ENCODE measurements around the gene HSDL2.

HSDL2 gene

GRCh38 chr9:112380102-112380824 lies at the start of gene HSDL2:
Gene HSDL2, plus strand, starts transcription at chr9:112380108. Its CDS starts 56 bp downstream, at chr9:112380164.
- peak within 1 kb of the TSS; percentile 87 to 95 (median 90) for H3K9ac ChIP-seq
- H3K4me3 ChIP-seq = peak within 1 kb of the TSS; percentile 70 to 95 (median 89)
- peaks cover 0 to 8% (median 0%) of the 10 kb centered on the region in 11 experiments; a peak in 3 of 22 replicates for H3K36me3 ChIP-seq
- H3K27me3 ChIP-seq = no peaks in the 10 kb centered on the region
- peak within 1 kb of the TSS; percentile 83 to 96 (median 88) for H3K4me2 ChIP-seq
- peaks cover 0 to 9% (median 4%) of the 10 kb centered on the region in 11 experiments; a peak in 16 of 22 replicates for H3K9me3 ChIP-seq (replicated peaks in 1 of 11)
- peaks cover 58 to 68% (median 64%) of the 10 kb centered on the region in 10 experiments for H3K4me1 ChIP-seq
- no peak for TF ChIP-seq Cebpa-rat (IDR thresholded peaks at IDR 0.05)
- H3K27ac ChIP-seq = peak within 1 kb of the TSS; percentile 85 to 94 (median 90)
- H4K20me1 ChIP-seq = no peaks in the 10 kb centered on the region

GRCh38 chr9:112331674-112331952 lies 48.3 kb upstream of the HSDL2 start:
- Histone ChIP-seq H3K36me3 (peaks cover 0 to 26% (median 11%) of the 10 kb centered on the region in 11 experiments; a peak in 15 of 22 replicates), H3K4me1 (peaks cover 13 to 48% (median 34%) of the 10 kb centered on the region in 10 experiments), H3K9me3 (replicated peaks in 1 of 11) (peaks cover 0 to 6% (median 0%) of the 10 kb centered on the region in 11 experiments; a peak in 4 of 22 replicates), H4K20me1 (peaks cover 26 to 64% (median 52%) of the 10 kb centered on the region in 11 experiments; a peak in 20 of 22 replicates), H3K9ac (peak overlapping the region; percentile 59 to 100 (median 99); a peak in 18 of 22 replicates), H3K27me3 (no peaks in the 10 kb centered on the region), H3K4me3 (peak overlapping the region; percentile 83 to 99 (median 98)), H3K4me2 (peak overlapping the region; percentile 64 to 98 (median 79)), H3K27ac (peak overlapping the region in 9 of 11 experiments; percentile 8 to 99 (median 99); a peak in 15 of 22 replicates)
- no peak for TF ChIP-seq Cebpa-rat (IDR thresholded peaks at IDR 0.05)

GRCh38 chr9:112332214-112332613 lies 47.7 kb upstream of the HSDL2 start:
- Histone ChIP-seq H3K36me3 (peaks cover 0 to 20% (median 11%) of the 10 kb centered on the region in 11 experiments; a peak in 14 of 22 replicates), H3K4me2 (peak overlapping the region; percentile 64 to 98 (median 79)), H4K20me1 (peaks cover 21 to 58% (median 46%) of the 10 kb centered on the region in 11 experiments; a peak in 20 of 22 replicates), H3K27me3 (no peaks in the 10 kb centered on the region), H3K9me3 (replicated peaks in 1 of 11) (peaks cover 0 to 1% (median 0%) of the 10 kb centered on the region in 11 experiments; a peak in 3 of 22 replicates), H3K4me1 (peaks cover 13 to 42% (median 34%) of the 10 kb centered on the region in 10 experiments), H3K9ac (peak overlapping the region; percentile 97 to 100 (median 99)), H3K4me3 (peak overlapping the region; percentile 83 to 99 (median 98)), H3K27ac (peak overlapping the region; percentile 98 to 99 (median 99); a peak in 21 of 22 replicates)
- TF ChIP-seq Cebpa-rat (IDR thresholded peaks at IDR 0.05) = no peak

- Histone ChIP-seq H3K27me3 (no peaks in the 10 kb centered on the region), H3K9ac (peak overlapping the region; percentile 97 to 100 (median 99)), H3K4me3 (peak overlapping the region; percentile 83 to 99 (median 98)), H3K4me1 (peaks cover 13 to 40% (median 34%) of the 10 kb centered on the region in 10 experiments), H3K36me3 (peaks cover 0 to 20% (median 11%) of the 10 kb centered on the region in 11 experiments; a peak in 10 of 22 replicates), H3K4me2 (peak overlapping the region; percentile 64 to 98 (median 79)), H4K20me1 (peaks cover 18 to 54% (median 42%) of the 10 kb centered on the region in 11 experiments; a peak in 20 of 22 replicates), H3K27ac (peak overlapping the region; percentile 98 to 99 (median 99)), H3K9me3 (replicated peaks in 1 of 11) (no peaks in the 10 kb centered on the region)
- no peak for TF ChIP-seq Cebpa-rat (IDR thresholded peaks at IDR 0.05)
Observed at GRCh38 chr9:112332674-112332976, 47.3 kb upstream of the HSDL2 start.

GRCh38 chr9:112332977-112333638 lies 46.8 kb upstream of the HSDL2 start, which contains the start of gene PTBP3:
Gene PTBP3, minus strand, starts transcription at chr9:112333619. Its CDS starts 35,754 bp downstream, at chr9:112297865.
- Histone ChIP-seq H3K36me3 (peaks cover 0 to 19% (median 11%) of the 10 kb centered on the region in 11 experiments; a peak in 10 of 22 replicates), H3K27ac (peak within 1 kb of the TSS; percentile 98 to 99 (median 99)), H3K9me3 (replicated peaks in 1 of 11) (no peaks in the 10 kb centered on the region), H4K20me1 (peaks cover 18 to 49% (median 38%) of the 10 kb centered on the region in 11 experiments; a peak in 20 of 22 replicates), H3K9ac (peak within 1 kb of the TSS; percentile 97 to 100 (median 99)), H3K27me3 (no peaks in the 10 kb centered on the region), H3K4me2 (peak within 1 kb of the TSS; percentile 64 to 98 (median 83)), H3K4me3 (peak within 1 kb of the TSS; percentile 83 to 99 (median 98)), H3K4me1 (peaks cover 13 to 38% (median 33%) of the 10 kb centered on the region in 10 experiments)
- TF ChIP-seq Cebpa-rat (IDR thresholded peaks at IDR 0.05) = no peak

GRCh38 chr9:112333639-112334431 lies 46.1 kb upstream of the HSDL2 start:
- H3K4me3 ChIP-seq = peak overlapping the region; percentile 83 to 99 (median 98)

GRCh38 chr9:112334432-112334841 lies 45.5 kb upstream of the HSDL2 start:
- Histone ChIP-seq H3K27ac (peak overlapping the region; percentile 51 to 94 (median 90)), H3K4me2 (peak overlapping the region; percentile 60 to 87 (median 83)), H3K4me1 (peaks cover 13 to 37% (median 29%) of the 10 kb centered on the region in 10 experiments), H3K36me3 (peaks cover 0 to 6% (median under 1%) of the 10 kb centered on the region in 11 experiments; a peak in 3 of 22 replicates), H3K4me3 (peak overlapping the region; percentile 55 to 74 (median 70)), H3K9me3 (replicated peaks in 1 of 11) (no peaks in the 10 kb centered on the region), H4K20me1 (peaks cover 7 to 35% (median 25%) of the 10 kb centered on the region in 11 experiments; a peak in 20 of 22 replicates), H3K27me3 (no peaks in the 10 kb centered on the region), H3K9ac (peak overlapping the region; percentile 80 to 91 (median 88))
- TF ChIP-seq Cebpa-rat (IDR thresholded peaks at IDR 0.05) = no peak

More at GRCh38 chr9:112333639-112334431, 46.1 kb upstream of the HSDL2 start:
- no peaks in the 10 kb centered on the region for H3K27me3 ChIP-seq
- H3K9ac ChIP-seq = peak overlapping the region; percentile 97 to 100 (median 99)
- H3K4me2 ChIP-seq = peak overlapping the region; percentile 60 to 87 (median 83)
- H3K36me3 ChIP-seq = peaks cover 0 to 11% (median 5%) of the 10 kb centered on the region in 11 experiments; a peak in 5 of 22 replicates
- no peak for TF ChIP-seq Cebpa-rat (IDR thresholded peaks at IDR 0.05)
- H3K4me1 ChIP-seq = peaks cover 13 to 37% (median 30%) of the 10 kb centered on the region in 10 experiments
- no peaks in the 10 kb centered on the region for H3K9me3 ChIP-seq (replicated peaks in 1 of 11)
- H3K27ac ChIP-seq = peak overlapping the region; percentile 98 to 99 (median 99)
- H4K20me1 ChIP-seq = peaks cover 12 to 41% (median 31%) of the 10 kb centered on the region in 11 experiments; a peak in 20 of 22 replicates

GRCh38 chr9:112337547-112337946 lies 42.4 kb upstream of the HSDL2 start:
- Histone ChIP-seq H4K20me1 (peaks cover 0 to 4% (median 0%) of the 10 kb centered on the region in 11 experiments; a peak in 5 of 22 replicates), H3K27me3 (no peaks in the 10 kb centered on the region), H3K4me2 (no peak overlapping the region), H3K4me3 (no peak overlapping the region), H3K27ac (no peak overlapping the region), H3K4me1 (peaks cover 0 to 11% (median 8%) of the 10 kb centered on the region in 10 experiments; a peak in 15 of 20 replicates), H3K36me3 (no peaks in the 10 kb centered on the region), H3K9ac (no peak overlapping the region), H3K9me3 (replicated peaks in 1 of 11) (no peaks in the 10 kb centered on the region)
- TF ChIP-seq Cebpa-rat (IDR thresholded peaks at IDR 0.05) = no peak
